Measurements from ENCODE around the gene CD3G.

The CD3G gene

DNA sequence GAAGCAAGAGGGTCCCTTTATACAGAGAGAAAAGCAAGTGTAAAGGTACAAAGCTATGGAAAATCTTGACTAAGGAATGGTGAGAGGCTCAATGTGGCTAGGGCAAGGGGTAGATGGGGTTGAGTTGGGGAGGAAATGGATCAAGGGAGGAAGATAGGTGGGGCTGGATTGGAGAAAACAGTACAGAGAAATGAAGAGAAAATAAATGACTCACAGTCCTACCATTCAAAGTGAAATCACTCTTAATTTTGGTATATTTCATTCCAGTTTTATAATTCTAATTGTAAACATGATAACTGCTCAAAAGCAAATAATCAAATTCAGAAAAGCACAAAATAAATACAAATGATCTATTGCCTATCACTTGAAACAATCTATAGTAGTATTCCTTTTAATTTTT, 31.8 kb downstream of the CD3G start:
- H3K36me3 ChIP-seq (replicated peaks; ENCODE audit: insufficient read depth, low read length): peaks cover 9% of the 10 kb centered on the region; the same call in 1 of the 2 replicates
- H3K4me3 ChIP-seq (ENCODE audit: low read length): no peak overlapping the region
- no peak overlapping the region for H3K27ac ChIP-seq (ENCODE audit: low read length)
- H2AFZ ChIP-seq (ENCODE audit: low read length): no peak overlapping the region
- no peaks in the 10 kb centered on the region for H3K9me2 ChIP-seq (replicated peaks; ENCODE audit: insufficient read depth, low read length)
- no peak overlapping the region for H3K9ac ChIP-seq (ENCODE audit: low read length)
- no peaks in the 10 kb centered on the region for H4K20me1 ChIP-seq (ENCODE audit: insufficient read depth, low read length)
- TF ChIP-seq EZH2phosphoT487 (IDR thresholded peaks at IDR 0.05; ENCODE audit: low read length) (no peak), EZH2 (optimal IDR thresholded peaks at IDR 0.05; ENCODE audit: low read depth, low read length) (no peak)
- TF ChIP-seq, protein P1, sequence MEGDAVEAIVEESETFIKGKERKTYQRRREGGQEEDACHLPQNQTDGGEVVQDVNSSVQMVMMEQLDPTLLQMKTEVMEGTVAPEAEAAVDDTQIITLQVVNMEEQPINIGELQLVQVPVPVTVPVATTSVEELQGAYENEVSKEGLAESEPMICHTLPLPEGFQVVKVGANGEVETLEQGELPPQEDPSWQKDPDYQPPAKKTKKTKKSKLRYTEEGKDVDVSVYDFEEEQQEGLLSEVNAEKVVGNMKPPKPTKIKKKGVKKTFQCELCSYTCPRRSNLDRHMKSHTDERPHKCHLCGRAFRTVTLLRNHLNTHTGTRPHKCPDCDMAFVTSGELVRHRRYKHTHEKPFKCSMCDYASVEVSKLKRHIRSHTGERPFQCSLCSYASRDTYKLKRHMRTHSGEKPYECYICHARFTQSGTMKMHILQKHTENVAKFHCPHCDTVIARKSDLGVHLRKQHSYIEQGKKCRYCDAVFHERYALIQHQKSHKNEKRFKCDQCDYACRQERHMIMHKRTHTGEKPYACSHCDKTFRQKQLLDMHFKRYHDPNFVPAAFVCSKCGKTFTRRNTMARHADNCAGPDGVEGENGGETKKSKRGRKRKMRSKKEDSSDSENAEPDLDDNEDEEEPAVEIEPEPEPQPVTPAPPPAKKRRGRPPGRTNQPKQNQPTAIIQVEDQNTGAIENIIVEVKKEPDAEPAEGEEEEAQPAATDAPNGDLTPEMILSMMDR (IDR thresholded peaks at IDR 0.05; ENCODE audit: low read length): no peak
- H3K27me3 ChIP-seq (replicated peaks; ENCODE audit: insufficient read depth, low read length): no peaks in the 10 kb centered on the region
- H3F3A ChIP-seq (ENCODE audit: insufficient read depth, low read length): no peaks in the 10 kb centered on the region
- H3K9me3 ChIP-seq (replicated peaks; ENCODE audit: insufficient read depth, low read length): no peaks in the 10 kb centered on the region
- H3K79me2 ChIP-seq (ENCODE audit: low read length): no peaks in the 10 kb centered on the region
- no peak overlapping the region for H3K4me2 ChIP-seq (ENCODE audit: low read depth, low read length)
- no peak for DNase-seq
- no peaks in the 10 kb centered on the region for H3K4me1 ChIP-seq (ENCODE audit: low read length)

DNA sequence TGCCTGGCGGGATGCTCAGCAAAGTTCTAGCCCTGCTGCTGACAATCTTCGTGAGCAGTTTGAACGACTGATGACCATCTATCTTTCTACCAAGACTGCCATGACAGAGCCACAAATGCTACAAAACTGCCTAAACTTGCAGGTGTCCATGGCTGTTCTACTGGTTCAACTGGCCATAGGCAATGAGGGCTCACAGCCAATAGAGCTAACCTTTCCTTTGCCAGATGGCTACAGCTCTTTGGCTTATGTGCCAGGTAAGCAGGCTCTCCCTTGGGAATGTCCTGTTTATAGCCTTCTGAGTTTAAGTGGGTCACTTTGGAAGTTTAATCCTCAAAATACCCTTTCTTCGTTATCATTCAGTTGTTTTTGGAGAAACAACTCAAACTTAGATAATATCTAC, 35.4 kb downstream of the CD3G start:
- no peaks in the 10 kb centered on the region for H3K27me3 ChIP-seq (replicated peaks; ENCODE audit: insufficient read depth, low read length)
- no peaks in the 10 kb centered on the region for H3F3A ChIP-seq (ENCODE audit: insufficient read depth, low read length)
- H3K36me3 ChIP-seq (replicated peaks; ENCODE audit: insufficient read depth, low read length): peaks cover 5% of the 10 kb centered on the region; the same call in 1 of the 2 replicates
- no peaks in the 10 kb centered on the region for H4K20me1 ChIP-seq (ENCODE audit: insufficient read depth, low read length)
- no peaks in the 10 kb centered on the region for H3K9me2 ChIP-seq (replicated peaks; ENCODE audit: insufficient read depth, low read length)
- no peak overlapping the region for H3K27ac ChIP-seq (ENCODE audit: low read length)
- no peak for DNase-seq
- H3K79me2 ChIP-seq (ENCODE audit: low read length): no peaks in the 10 kb centered on the region
- H3K4me3 ChIP-seq (ENCODE audit: low read length): no peak overlapping the region
- no peak overlapping the region for H2AFZ ChIP-seq (ENCODE audit: low read length)
- H3K9ac ChIP-seq (ENCODE audit: low read length): no peak overlapping the region
- TF ChIP-seq EZH2 (optimal IDR thresholded peaks at IDR 0.05; ENCODE audit: low read depth, low read length) (no peak), EZH2phosphoT487 (IDR thresholded peaks at IDR 0.05; ENCODE audit: low read length) (no peak)
- TF ChIP-seq, protein P1 (IDR thresholded peaks at IDR 0.05; ENCODE audit: low read length): no peak
- H3K4me1 ChIP-seq (ENCODE audit: low read length): no peaks in the 10 kb centered on the region
- no peak overlapping the region for H3K4me2 ChIP-seq (ENCODE audit: low read depth, low read length)
- H3K9me3 ChIP-seq (replicated peaks; ENCODE audit: insufficient read depth, low read length): no peaks in the 10 kb centered on the region

DNA sequence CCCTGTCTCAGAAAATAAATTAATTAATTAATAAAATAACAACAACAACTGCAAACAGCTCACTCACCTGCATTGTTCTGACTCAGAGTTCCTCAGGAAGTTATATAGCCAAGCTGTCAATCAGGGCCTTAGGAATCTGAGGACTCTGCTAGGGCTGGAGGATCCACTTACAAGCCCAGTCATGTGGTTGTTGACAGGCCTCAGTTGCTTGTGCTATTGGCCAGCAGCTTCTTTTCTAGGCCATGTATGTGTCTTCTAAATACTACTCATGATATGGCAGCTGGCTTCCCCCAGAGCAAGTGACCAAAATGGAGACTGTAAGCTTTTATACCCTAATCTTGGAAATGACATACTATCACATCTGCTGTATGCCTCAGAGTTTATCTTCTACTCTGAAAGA, 36.4 kb downstream of the CD3G start:
- no peak overlapping the region for H3K4me2 ChIP-seq (ENCODE audit: low read depth, low read length)
- no peaks in the 10 kb centered on the region for H4K20me1 ChIP-seq (ENCODE audit: insufficient read depth, low read length)
- no peak overlapping the region for H2AFZ ChIP-seq (ENCODE audit: low read length)
- peaks cover 8% of the 10 kb centered on the region; the same call in 1 of the 2 replicates for H3K36me3 ChIP-seq (replicated peaks; ENCODE audit: insufficient read depth, low read length)
- no peaks in the 10 kb centered on the region for H3K79me2 ChIP-seq (ENCODE audit: low read length)
- no peak overlapping the region for H3K4me3 ChIP-seq (ENCODE audit: low read length)
- H3K9me3 ChIP-seq (replicated peaks; ENCODE audit: insufficient read depth, low read length): no peaks in the 10 kb centered on the region
- H3K4me1 ChIP-seq (ENCODE audit: low read length): no peaks in the 10 kb centered on the region
- no peaks in the 10 kb centered on the region for H3F3A ChIP-seq (ENCODE audit: insufficient read depth, low read length)
- H3K27ac ChIP-seq (ENCODE audit: low read length): no peak overlapping the region
- no peak for TF ChIP-seq EZH2 (optimal IDR thresholded peaks at IDR 0.05; ENCODE audit: low read depth, low read length)
- TF ChIP-seq, protein P1 (IDR thresholded peaks at IDR 0.05; ENCODE audit: low read length): no peak
- no peak for DNase-seq
- H3K9ac ChIP-seq (ENCODE audit: low read length): no peak overlapping the region
- no peaks in the 10 kb centered on the region for H3K27me3 ChIP-seq (replicated peaks; ENCODE audit: insufficient read depth, low read length)
- H3K9me2 ChIP-seq (replicated peaks; ENCODE audit: insufficient read depth, low read length): no peaks in the 10 kb centered on the region
